SK-N-SH treated with all-trans-retinoic acid at 6 μM for 48 hours (cell line): ENCODE results near the gene ANXA11.

Experiments
- ATAC-seq: fragments of 200-7000 bp; cut with Tn5 transposase; 3 replicates; pipeline ENCODE4 v1.9.1; 2020; ENCODE audit warnings: mild to moderate bottlenecking, moderate library complexity
- ARNTL ChIP-seq: fragments of 450-650 bp; formaldehyde crosslinking; IDR thresholded peaks from 2 replicates; pipeline ENCODE4 v1.5.0; 2020; ENCODE audit warnings: low read depth, mild to moderate bottlenecking, moderate library complexity, borderline replicate concordance
- CREB5 ChIP-seq: fragments of 250-450 bp; sonication (Bioruptor Pico); IDR thresholded peaks from 2 replicates; pipeline ENCODE4 v1.5.1; 2020; ENCODE audit warnings: low read depth, mild to moderate bottlenecking, moderate library complexity
- CSRNP3 ChIP-seq: fragments of 250-450 bp; sonication (Bioruptor Pico); IDR thresholded peaks from 2 replicates; pipeline ENCODE4 v1.5.1; 2021; ENCODE audit warnings: mild to moderate bottlenecking, moderate library complexity
- ESRRG ChIP-seq: fragments of 250-450 bp; sonication (Bioruptor Pico); IDR thresholded peaks from 2 replicates; pipeline ENCODE4 v1.6.1; 2021; ENCODE audit warnings: mild to moderate bottlenecking
- PPARA ChIP-seq: fragments of 250-450 bp; sonication (Bioruptor Pico); IDR thresholded peaks from 2 replicates; pipeline ENCODE4 v1.5.0; 2020; ENCODE audit warnings: mild to moderate bottlenecking, borderline replicate concordance
- RARB ChIP-seq: fragments of 250-450 bp; sonication (Bioruptor Pico); IDR thresholded peaks from 2 replicates; pipeline ENCODE4 v1.8.0; 2021; ENCODE audit warnings: mild to moderate bottlenecking, moderate library complexity
- SNAI2 ChIP-seq: fragments of 250-450 bp; sonication (Bioruptor Pico); IDR thresholded peaks from 2 replicates; pipeline ENCODE4 v1.5.0; 2020; ENCODE audit warnings: mild to moderate bottlenecking, moderate library complexity
- TCF4 ChIP-seq: fragments of 250-450 bp; sonication (Bioruptor Pico); IDR thresholded peaks from 2 replicates; pipeline ENCODE4 v1.8.0; 2021; ENCODE audit warnings: mild to moderate bottlenecking, moderate library complexity, borderline replicate concordance
- TOX ChIP-seq: fragments of 250-450 bp; sonication (Bioruptor Pico); IDR thresholded peaks from 2 replicates; pipeline ENCODE4 v1.8.0; 2021; ENCODE audit warnings: mild to moderate bottlenecking, moderate library complexity, borderline replicate concordance
- TSHZ2 ChIP-seq: fragments of 250-450 bp; sonication (Bioruptor Pico); IDR thresholded peaks from 2 replicates; pipeline ENCODE4 v1.5.0; 2020; ENCODE audit warnings: mild to moderate bottlenecking, moderate library complexity
- ZC3H10 ChIP-seq: fragments of 250-450 bp; sonication (Bioruptor Pico); IDR thresholded peaks from 2 replicates; pipeline ENCODE4 v1.5.1; 2021; ENCODE audit warnings: mild to moderate bottlenecking, moderate library complexity
- ZFP3 ChIP-seq: fragments of 250-450 bp; sonication (Bioruptor Pico); IDR thresholded peaks from 2 replicates; pipeline ENCODE4 v1.5.0; 2020; ENCODE audit warnings: mild to moderate bottlenecking, moderate library complexity
- ZFP30 ChIP-seq: fragments of 450-650 bp; formaldehyde crosslinking; IDR thresholded peaks from 2 replicates; pipeline ENCODE4 v1.5.0; 2022; ENCODE audit warnings: mild to moderate bottlenecking, moderate library complexity
- ZNF565 ChIP-seq: fragments of 450-650 bp; formaldehyde crosslinking; conservative IDR thresholded peaks from 2 replicates; pipeline ENCODE4 v1.5.0; 2020; ENCODE audit warnings: low read depth, mild to moderate bottlenecking, moderate library complexity
- ZNF70 ChIP-seq: fragments of 450-650 bp; formaldehyde crosslinking; IDR thresholded peaks from 2 replicates; pipeline ENCODE4 v1.5.0; 2020; ENCODE audit warnings: mild to moderate bottlenecking, moderate library complexity
- ZNF8 ChIP-seq: fragments of 450-650 bp; formaldehyde crosslinking; IDR thresholded peaks from 2 replicates; pipeline ENCODE4 v1.5.0; 2020; ENCODE audit warnings: mild to moderate bottlenecking, moderate library complexity
- TF ChIP-seq, protein P1 (sequence below): fragments of 250-450 bp; sonication (Bioruptor Pico); IDR thresholded peaks from 2 replicates; pipeline ENCODE4 v1.8.0; 2020; ENCODE audit warnings: mild to moderate bottlenecking, moderate library complexity, borderline replicate concordance

Gene ANXA11

GRCh38 chr10:80168679-80169380 lies 36.5 kb downstream of the ANXA11 start:
- no peak for TF ChIP-seq RARB (CRISPR knock-in tag)
- no peak for TF ChIP-seq ZFP3 (CRISPR knock-in tag)
- TF ChIP-seq TOX (CRISPR knock-in tag), result no peak
- no peak for TF ChIP-seq SNAI2 (CRISPR knock-in tag)
- ATAC-seq, result no peak

GRCh38 chr10:80168162-80168511 lies 37.2 kb downstream of the ANXA11 start:
- TF ChIP-seq TSHZ2 (CRISPR knock-in tag), result no peak
- no peak for TF ChIP-seq ZC3H10 (CRISPR knock-in tag)
- TF ChIP-seq ESRRG, result no peak
- no peak for TF ChIP-seq ZFP30
- no peak for TF ChIP-seq ZNF565 (CRISPR knock-in tag)
- TF ChIP-seq, protein P1, sequence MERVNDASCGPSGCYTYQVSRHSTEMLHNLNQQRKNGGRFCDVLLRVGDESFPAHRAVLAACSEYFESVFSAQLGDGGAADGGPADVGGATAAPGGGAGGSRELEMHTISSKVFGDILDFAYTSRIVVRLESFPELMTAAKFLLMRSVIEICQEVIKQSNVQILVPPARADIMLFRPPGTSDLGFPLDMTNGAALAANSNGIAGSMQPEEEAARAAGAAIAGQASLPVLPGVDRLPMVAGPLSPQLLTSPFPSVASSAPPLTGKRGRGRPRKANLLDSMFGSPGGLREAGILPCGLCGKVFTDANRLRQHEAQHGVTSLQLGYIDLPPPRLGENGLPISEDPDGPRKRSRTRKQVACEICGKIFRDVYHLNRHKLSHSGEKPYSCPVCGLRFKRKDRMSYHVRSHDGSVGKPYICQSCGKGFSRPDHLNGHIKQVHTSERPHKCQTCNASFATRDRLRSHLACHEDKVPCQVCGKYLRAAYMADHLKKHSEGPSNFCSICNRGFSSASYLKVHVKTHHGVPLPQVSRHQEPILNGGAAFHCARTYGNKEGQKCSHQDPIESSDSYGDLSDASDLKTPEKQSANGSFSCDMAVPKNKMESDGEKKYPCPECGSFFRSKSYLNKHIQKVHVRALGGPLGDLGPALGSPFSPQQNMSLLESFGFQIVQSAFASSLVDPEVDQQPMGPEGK, result no peak
- TF ChIP-seq RARB (CRISPR knock-in tag), result no peak
- TF ChIP-seq PPARA (CRISPR knock-in tag), result no peak
- no peak for TF ChIP-seq ZFP3 (CRISPR knock-in tag)
- no peak for TF ChIP-seq ARNTL (CRISPR knock-in tag)
- no peak for TF ChIP-seq ZNF70 (CRISPR knock-in tag)
- no peak for TF ChIP-seq TCF4
- TF ChIP-seq CREB5, result no peak
- no peak for TF ChIP-seq CSRNP3 (CRISPR knock-in tag)
- TF ChIP-seq ZNF8, result no peak
- TF ChIP-seq SNAI2 (CRISPR knock-in tag), result no peak
- ATAC-seq, result no peak

GRCh38 chr10:80167471-80168161 lies 37.7 kb downstream of the ANXA11 start:
- TF ChIP-seq, protein P1, result no peak
- TF ChIP-seq TOX (CRISPR knock-in tag), result no peak
- TF ChIP-seq ZNF565 (CRISPR knock-in tag), result no peak
- ATAC-seq, result no peak
